Astrocyte of the hippocampus (primary cell): Measurements from ENCODE around the gene FLT3.
"Not testable (repeated sequence)": the region's sequence is repeated elsewhere in the genome, so short reads cannot be mapped to it uniquely, and the experiment has no call there.

Experiments
- DNase-seq: peaks from one replicate; pipeline ENCODE4 v3.0.0; 2011; ENCODE audit warnings: low read depth, low spot score

FLT3 gene

DNA sequence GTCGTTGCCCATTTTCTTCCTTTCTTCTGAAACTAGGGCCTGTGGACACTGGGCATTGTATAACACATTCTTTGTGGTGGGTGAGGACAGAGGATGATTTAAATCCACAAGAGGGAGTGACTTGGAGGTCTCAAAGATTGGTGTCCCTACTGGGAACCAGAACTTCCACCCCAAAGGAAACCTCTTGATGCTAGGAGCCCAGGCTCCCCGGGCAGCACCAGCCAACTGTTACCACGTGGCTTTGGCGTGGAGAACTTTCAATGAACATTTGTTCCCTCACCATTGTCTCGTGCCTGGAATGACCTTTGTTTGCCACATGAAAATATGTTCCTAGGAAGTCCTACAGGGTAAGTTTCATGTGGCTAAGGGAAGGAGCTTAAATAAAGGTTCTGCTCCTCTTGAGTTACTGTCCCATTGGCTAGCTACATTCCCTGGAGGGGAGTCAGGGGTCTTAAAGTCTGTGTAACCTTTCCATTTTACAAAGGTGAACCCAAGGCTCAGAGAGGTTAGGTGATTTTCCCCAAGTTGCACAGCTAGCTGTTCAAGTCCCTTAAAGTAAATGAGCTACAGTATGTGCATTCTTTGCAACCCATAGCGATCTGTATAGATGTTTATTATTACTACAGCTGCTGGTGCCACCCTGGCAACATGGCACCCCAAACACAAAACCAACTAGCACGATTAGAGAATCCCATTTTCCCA is 126.3 kb downstream of the FLT3 start:
- DNase-seq: no peak

GRCh38 chr13:27973291-27973690 is 127.1 kb downstream of the FLT3 start:
- DNase-seq: no peak

GRCh38 chr13:27972478-27972820 is 127.9 kb downstream of the FLT3 start:
- DNase-seq: no peak

- DNase-seq: no peak
Observed at GRCh38 chr13:27971776-27972477, 128.4 kb downstream of the FLT3 start.

DNA sequence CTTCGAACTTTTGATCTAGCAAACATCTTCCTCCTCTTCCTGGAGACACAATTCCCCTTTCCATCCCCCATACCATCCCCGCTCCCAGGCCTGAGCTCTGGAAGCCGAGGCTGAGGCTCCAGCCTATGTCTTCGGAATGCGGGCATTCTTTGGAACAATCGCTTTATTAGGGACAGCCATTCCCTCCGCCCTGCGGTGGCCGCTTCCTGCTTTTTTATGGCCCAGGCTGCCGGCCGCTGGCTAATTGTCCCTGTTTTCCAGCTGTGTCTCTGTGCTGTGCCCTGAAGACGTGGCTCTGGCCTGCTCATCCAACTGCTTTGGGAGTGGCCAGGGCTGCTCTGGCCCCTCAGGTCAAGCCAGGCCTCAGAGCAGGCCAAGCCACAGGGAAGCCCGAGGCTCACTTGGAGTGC is 129.1 kb downstream of the FLT3 start:
- DNase-seq: no peak

- DNase-seq: no peak
Observed at GRCh38 chr13:27970382-27971235, 129.8 kb downstream of the FLT3 start.

DNA sequence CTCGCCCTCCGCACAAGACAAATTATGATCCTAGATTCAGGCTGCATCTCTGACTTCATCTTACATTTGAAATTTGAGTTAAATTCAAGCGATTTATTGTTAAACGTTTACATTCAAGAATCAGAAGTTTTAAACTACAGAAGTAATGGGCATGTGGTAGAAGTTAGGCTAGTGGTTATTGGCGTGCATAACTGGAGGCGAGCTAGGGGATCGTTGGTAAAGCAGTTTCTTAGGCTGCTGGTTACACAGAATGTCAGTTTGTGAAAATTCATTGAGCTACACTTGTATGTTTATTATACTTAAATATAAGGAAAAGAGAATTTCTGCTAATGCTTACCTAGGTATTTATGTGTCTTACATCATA is 130.5 kb downstream of the FLT3 start:
- DNase-seq: no peak

DNA sequence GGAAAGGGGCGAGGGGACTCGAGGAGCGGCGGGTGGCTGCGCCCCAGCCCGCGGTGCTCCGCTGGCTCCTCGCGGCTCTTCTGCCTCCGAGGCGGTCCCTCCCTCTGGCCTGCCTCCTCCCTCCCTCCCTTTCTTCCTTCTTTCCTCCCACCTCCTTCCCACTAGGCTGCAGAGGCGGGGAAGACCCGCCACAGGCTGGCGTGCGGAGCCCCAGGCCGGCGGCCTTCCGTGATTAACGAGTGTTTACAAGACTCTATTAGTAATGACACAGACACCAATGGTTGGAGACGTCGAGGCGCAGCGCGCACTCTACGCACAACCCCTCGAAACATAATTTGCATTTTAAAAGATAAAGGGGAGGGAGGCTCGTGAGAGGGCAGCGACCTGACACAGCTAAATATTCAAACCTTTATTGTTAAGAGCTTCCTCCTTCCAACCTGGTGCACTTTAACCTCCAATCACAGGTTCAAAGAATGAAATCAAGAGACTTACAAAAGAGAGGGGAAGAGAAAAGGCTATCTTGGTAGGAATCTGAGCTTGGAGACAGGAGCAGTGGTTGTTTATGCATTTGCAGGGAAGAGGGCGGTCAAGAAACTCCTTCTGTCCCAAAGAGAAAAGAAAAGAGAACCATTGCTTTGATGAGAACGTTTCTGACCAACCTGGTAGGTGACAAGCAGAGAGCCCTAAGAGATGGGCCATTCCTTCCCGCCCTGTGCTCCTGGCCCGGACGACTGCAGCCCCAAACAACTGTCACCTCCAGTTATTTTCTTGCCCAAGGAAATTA is 131.1 kb downstream of the FLT3 start, which contains the start of gene CDX2:
Gene CDX2, minus strand, starts transcription at position 234 of the 784 bp plus-strand sequence. CDS start 309 bp downstream, outside the sequence.
- no peak for DNase-seq

- DNase-seq: no peak
Observed at GRCh38 chr13:27968316-27969081, 131.9 kb downstream of the FLT3 start.

DNA sequence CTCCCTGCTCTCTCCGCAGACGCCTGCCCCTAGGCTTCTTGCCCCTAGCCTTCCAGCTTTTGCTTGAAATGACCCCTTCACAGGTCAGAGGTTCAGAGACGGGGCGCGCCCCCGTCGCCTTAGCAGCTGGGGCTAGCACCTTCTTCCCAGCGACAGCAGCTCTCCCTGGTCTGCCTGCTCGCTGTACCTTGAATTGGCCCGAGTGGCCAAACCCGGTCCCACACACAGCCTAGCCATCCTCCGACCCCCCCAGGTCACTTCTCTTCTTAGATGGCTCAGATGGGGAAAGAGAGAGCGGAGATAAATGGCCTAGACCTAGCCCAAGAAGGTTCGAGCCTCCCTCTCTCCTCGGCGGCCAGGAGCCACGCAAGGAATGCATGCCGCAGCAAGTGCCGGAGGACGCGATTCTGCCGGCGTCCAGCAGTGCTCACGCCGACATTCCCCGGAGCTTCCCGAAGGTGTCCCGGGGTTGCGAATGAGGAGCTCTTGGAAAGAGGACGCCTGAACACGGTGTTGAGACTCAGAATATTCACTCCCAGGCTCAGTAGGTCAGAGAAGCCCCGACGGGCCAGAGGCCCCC is 132.6 kb downstream of the FLT3 start:
- DNase-seq: no peak

- DNase-seq: no peak
Observed at GRCh38 chr13:27967203-27967735, 133.1 kb downstream of the FLT3 start.

DNA sequence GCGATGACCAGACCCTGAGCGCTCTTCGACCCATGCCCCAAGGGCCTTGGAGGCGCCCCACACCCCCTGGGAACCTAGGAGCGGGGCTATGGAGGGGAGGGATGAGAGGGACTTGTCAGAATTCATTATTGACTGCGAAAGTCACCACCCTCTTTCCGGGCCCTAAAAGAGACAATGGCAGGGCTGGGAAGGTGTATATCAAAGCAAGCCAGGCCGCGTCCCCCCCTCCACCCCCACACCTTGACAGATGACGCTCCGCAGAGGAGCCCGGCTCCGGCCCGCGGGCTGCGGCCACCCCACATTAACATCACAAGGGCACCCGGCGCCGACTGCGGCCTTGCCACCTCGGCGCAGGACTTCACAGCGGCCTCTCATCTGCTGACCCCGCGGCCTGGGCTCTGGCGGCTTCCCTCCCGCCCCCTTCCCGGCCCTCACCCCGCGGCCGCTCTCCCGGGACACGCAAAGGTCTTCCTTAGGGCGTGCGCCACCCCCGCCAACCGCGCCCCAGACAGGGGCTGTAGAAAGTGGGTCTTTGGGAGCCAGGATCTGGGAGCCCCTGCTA is 133.7 kb downstream of the FLT3 start:
- DNase-seq: no peak

GRCh38 chr13:27965740-27966640 is 134.4 kb downstream of the FLT3 start:
- DNase-seq: no peak

DNA sequence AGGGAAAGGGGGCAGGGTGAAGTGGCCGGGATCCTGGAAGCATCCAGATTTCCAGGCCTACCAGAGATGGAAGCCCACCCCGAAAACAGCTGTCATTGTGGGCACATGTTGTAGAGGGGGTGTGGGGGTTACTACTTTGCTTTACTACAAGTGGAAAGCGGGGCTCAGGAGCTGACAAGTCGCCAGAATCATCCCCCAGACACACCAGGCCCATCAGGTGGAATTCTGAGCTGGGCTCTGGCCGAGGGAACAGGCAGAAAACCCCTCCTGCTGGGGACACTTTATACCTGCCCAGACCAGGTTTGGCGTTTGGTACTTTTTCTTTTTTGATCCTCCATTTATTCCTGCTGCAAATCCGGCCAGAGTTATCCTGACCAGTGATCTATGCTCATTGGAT is 135.0 kb downstream of the FLT3 start:
- no peak for DNase-seq

DNA sequence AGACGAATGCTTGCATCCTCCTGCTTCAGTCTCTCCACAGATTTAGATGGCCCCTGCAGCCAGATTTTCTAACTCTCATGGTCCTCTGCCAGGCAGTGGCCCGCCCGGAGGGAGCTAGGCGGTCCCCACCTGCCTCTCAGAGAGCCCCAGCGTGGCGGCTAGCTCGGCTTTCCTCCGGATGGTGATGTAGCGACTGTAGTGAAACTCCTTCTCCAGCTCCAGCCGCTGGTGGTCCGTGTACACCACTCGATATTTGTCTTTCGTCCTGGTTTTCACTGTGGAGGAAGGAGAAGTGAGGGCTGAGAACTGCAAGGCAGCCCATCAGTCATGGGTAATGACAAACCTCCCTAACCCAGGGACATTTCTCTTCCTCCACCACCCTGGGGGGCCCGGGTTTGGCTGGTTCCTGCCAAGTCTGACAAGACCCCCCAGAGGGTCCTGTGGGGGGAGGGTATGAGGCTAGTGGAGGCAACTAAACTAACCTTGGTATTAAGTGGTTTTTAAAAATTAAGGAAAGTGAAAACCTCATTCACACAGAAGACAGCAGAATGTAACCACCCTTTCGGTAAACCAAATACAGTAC is 135.5 kb downstream of the FLT3 start:
- DNase-seq: no peak

GRCh38 chr13:27964206-27964605 is 136.2 kb downstream of the FLT3 start:
- DNase-seq: not testable (repeated sequence)

GRCh38 chr13:27963491-27963890 is 136.9 kb downstream of the FLT3 start:
- no peak for DNase-seq

- no peak for DNase-seq
Observed at GRCh38 chr13:27962982-27963381, 137.4 kb downstream of the FLT3 start.
